Measurements from ENCODE around the gene RPL27A. TPM values are rescaled to one million over a fixed set of nuclear protein-coding genes. Genes with fewer than 3 reads are reported as not detected.

The RPL27A gene
- total and polyA plus RNA-seq, 2 donors (not counting 1 experiment from before 2014, with no cell fraction given), result 1,009 to 1,473 TPM

GRCh38 chr11:8702598-8702915 is 20.0 kb downstream of the RPL27A start:
- H3K27me3 ChIP-seq (replicated peaks in 1 of 4; ENCODE audit: control extremely low read depth in 1 of 4, control insufficient read depth in 3 of 4, insufficient read depth in 4 of 4, low read length in 3 of 4), result no peaks in the 10 kb centered on the region
- H3K4me2 ChIP-seq (replicated peaks; ENCODE audit: low read depth, low read length, poor library complexity, severe bottlenecking), result no peak overlapping the region
- no peak overlapping the region for H2AFZ ChIP-seq (ENCODE audit: insufficient read depth, low read depth, low read length, poor library complexity, severe bottlenecking)
- ChIA-PET CTCF (no interaction called here), POLR2A (no interaction called here)
- H4K20me1 ChIP-seq (ENCODE audit: control insufficient read depth, insufficient read depth, low read length, poor library complexity, severe bottlenecking), result no peaks in the 10 kb centered on the region
- ATAC-seq (ENCODE audit: low read depth) (no peak), DNase-seq (no peak)
- peaks cover 0 to 7% of the 10 kb centered on the region in 2 donors for H3K4me1 ChIP-seq (ENCODE audit: control insufficient read depth in 2 of 2, insufficient read depth in 2 of 2, low read length in 2 of 2)
- H3K9ac ChIP-seq (ENCODE audit: low read length), result no peak overlapping the region
- Mint-ChIP-seq H3K4me3 (no peak overlapping the region), H3K27ac (no peak overlapping the region), H3K4me1 (peaks cover 12% of the 10 kb centered on the region), H3K27me3 (no peaks in the 10 kb centered on the region), H3K9me3 (ENCODE audit: insufficient read depth) (no peaks in the 10 kb centered on the region)
- no peak overlapping the region for H3K27ac ChIP-seq (ENCODE audit: low read length in 2 of 2)
- 94% methylated on average over 13 of the region's 14 CpGs for WGBS (ENCODE audit: insufficient coverage)
- H3K4me3 ChIP-seq (ENCODE audit: control extremely low read depth in 1 of 5, extremely low read depth in 1 of 5, insufficient read depth in 1 of 5, low read depth in 2 of 5, low read length in 4 of 5), result no peak overlapping the region
- H3K9me3 ChIP-seq (ENCODE audit: control extremely low read depth in 1 of 3, control insufficient read depth in 2 of 3, insufficient read depth in 1 of 3, low read length in 2 of 3), result no peaks in the 10 kb centered on the region
- TF ChIP-seq EZH2 (IDR thresholded peaks at IDR 0.05; ENCODE audit: borderline replicate concordance, insufficient read depth, low read depth, low read length, poor library complexity, severe bottlenecking) (no peak), CTCF (IDR thresholded peaks at IDR 0.05) (no peak)
- intact Hi-C loops (cut with micrococcal nuclease), result no loop called here
- H3K79me2 ChIP-seq (ENCODE audit: control insufficient read depth, insufficient read depth, low read length), result no peaks in the 10 kb centered on the region
- no peaks in the 10 kb centered on the region for H3K36me3 ChIP-seq (replicated peaks in 1 of 2; ENCODE audit: control extremely low read depth in 1 of 2, control insufficient read depth in 1 of 2, extremely low read depth in 1 of 2, insufficient read depth in 2 of 2, low read length in 1 of 2)

DNA sequence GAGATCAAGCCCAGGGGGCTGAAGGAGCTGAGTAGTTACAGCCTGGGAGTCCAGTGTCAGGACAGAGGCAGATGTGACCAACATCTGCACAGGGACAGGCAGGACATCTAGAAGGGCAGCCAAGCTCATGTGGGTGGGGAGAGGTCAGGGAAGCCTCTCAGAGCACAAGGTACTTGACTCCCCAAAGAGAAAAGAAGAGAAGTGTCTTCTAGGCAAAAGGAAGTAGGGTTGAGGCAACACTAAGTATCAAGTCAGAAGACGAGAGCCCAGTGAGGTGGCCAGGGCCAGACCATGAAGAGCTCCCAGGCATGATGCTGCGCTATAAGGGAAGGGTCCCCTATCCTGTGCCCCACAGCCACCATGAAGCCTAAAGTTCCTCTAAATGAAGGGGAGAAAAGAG is 21.5 kb downstream of the RPL27A start:
- DNase-seq (no peak), ATAC-seq (ENCODE audit: low read depth) (no peak)
- H3K4me3 ChIP-seq (ENCODE audit: control extremely low read depth in 1 of 5, extremely low read depth in 1 of 5, insufficient read depth in 1 of 5, low read depth in 2 of 5, low read length in 4 of 5), result no peak overlapping the region
- H4K20me1 ChIP-seq (ENCODE audit: control insufficient read depth, insufficient read depth, low read length, poor library complexity, severe bottlenecking), result no peaks in the 10 kb centered on the region
- H3K4me2 ChIP-seq (replicated peaks; ENCODE audit: low read depth, low read length, poor library complexity, severe bottlenecking), result no peak overlapping the region
- H3K9ac ChIP-seq (ENCODE audit: low read length), result no peak overlapping the region
- H3K27me3 Mint-ChIP-seq, result no peaks in the 10 kb centered on the region
- ChIA-PET CTCF (no interaction called here), POLR2A (no interaction called here)
- H3K9me3 Mint-ChIP-seq (ENCODE audit: insufficient read depth), result no peaks in the 10 kb centered on the region
- peaks cover 12% of the 10 kb centered on the region for H3K4me1 Mint-ChIP-seq
- no peak overlapping the region for H3K27ac ChIP-seq (ENCODE audit: low read length in 2 of 2)
- TF ChIP-seq CTCF (IDR thresholded peaks at IDR 0.05) (no peak), EZH2 (IDR thresholded peaks at IDR 0.05; ENCODE audit: borderline replicate concordance, insufficient read depth, low read depth, low read length, poor library complexity, severe bottlenecking) (no peak)
- WGBS (ENCODE audit: insufficient coverage), result no CpG with 5 or more reads among the region's 2 CpGs
- H3K36me3 ChIP-seq (replicated peaks in 1 of 2; ENCODE audit: control extremely low read depth in 1 of 2, control insufficient read depth in 1 of 2, extremely low read depth in 1 of 2, insufficient read depth in 2 of 2, low read length in 1 of 2), result no peaks in the 10 kb centered on the region
- H3K79me2 ChIP-seq (ENCODE audit: control insufficient read depth, insufficient read depth, low read length), result no peaks in the 10 kb centered on the region
- peaks cover 0 to 7% of the 10 kb centered on the region in 2 donors for H3K4me1 ChIP-seq (ENCODE audit: control insufficient read depth in 2 of 2, insufficient read depth in 2 of 2, low read length in 2 of 2)
- H3K4me3 Mint-ChIP-seq, result no peak overlapping the region
- no peak overlapping the region for H2AFZ ChIP-seq (ENCODE audit: insufficient read depth, low read depth, low read length, poor library complexity, severe bottlenecking)
- H3K9me3 ChIP-seq (ENCODE audit: control extremely low read depth in 1 of 3, control insufficient read depth in 2 of 3, insufficient read depth in 1 of 3, low read length in 2 of 3), result no peaks in the 10 kb centered on the region
- H3K27ac Mint-ChIP-seq, result no peak overlapping the region
- intact Hi-C loops (cut with micrococcal nuclease), result no loop called here
- no peaks in the 10 kb centered on the region for H3K27me3 ChIP-seq (replicated peaks in 1 of 4; ENCODE audit: control extremely low read depth in 1 of 4, control insufficient read depth in 3 of 4, insufficient read depth in 4 of 4, low read length in 3 of 4)

All from B cell (primary cell).